RKO (cell line): ENCODE data around the gene MYO1E.
"Not testable (repeated sequence)": the region's sequence is repeated elsewhere in the genome, so short reads cannot be mapped to it uniquely, and the experiment has no call there.

Experiments
- DNase-seq: peaks from one replicate; pipeline ENCODE4 v3.0.0-alpha.2; 2016; ENCODE audit warnings: low spot score

MYO1E gene

GRCh38 chr15:59165726-59166125, 206.9 kb downstream of the MYO1E start:
- no peak for DNase-seq

- DNase-seq: not testable (repeated sequence)
Measured at GRCh38 chr15:59162080-59162479, 210.6 kb downstream of the MYO1E start.

GRCh38 chr15:59160880-59161593, 211.6 kb downstream of the MYO1E start:
- DNase-seq: no peak

GRCh38 chr15:59159210-59159609, 213.5 kb downstream of the MYO1E start:
- DNase-seq: no peak

- no peak for DNase-seq
Measured at GRCh38 chr15:59158701-59159034, 214.0 kb downstream of the MYO1E start.

GRCh38 chr15:59157840-59158700, 214.6 kb downstream of the MYO1E start:
- DNase-seq: no peak

GRCh38 chr15:59157396-59157795, 215.3 kb downstream of the MYO1E start:
- DNase-seq: no peak

- DNase-seq: no peak
Measured at GRCh38 chr15:59155431-59155830, 217.2 kb downstream of the MYO1E start.

GRCh38 chr15:59154243-59154642, 218.4 kb downstream of the MYO1E start:
- no peak for DNase-seq

- DNase-seq: no peak
Measured at GRCh38 chr15:59153466-59153865, 219.2 kb downstream of the MYO1E start.

- no peak for DNase-seq
Measured at GRCh38 chr15:59152694-59153450, 219.8 kb downstream of the MYO1E start.

GRCh38 chr15:59150185-59150584, 222.5 kb downstream of the MYO1E start:
- no peak for DNase-seq

- DNase-seq: no peak
Measured at GRCh38 chr15:59148153-59148833, 224.4 kb downstream of the MYO1E start.

DNA sequence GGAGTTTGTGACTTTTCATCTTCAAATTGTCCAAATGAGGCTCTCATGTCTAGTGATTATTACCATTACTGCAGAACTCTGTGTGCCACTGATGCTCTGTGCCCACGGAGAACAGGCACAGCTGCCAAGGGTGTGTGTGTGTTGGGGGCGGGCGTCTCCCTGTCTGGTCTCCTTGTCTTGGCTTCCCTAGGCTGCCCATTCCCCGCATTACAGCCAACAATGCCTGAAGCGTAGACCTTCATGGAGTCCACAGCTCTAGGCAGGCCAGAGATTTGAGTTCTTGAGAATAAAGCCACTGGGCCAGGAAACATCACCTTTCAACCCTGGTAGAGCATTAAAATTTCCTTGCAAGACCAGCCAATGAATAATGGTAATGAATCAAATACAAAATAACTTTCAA, 225.0 kb downstream of the MYO1E start:
- no peak for DNase-seq

- DNase-seq: peak; percentile 36
Measured at GRCh38 chr15:59144594-59144993, 228.1 kb downstream of the MYO1E start.

DNA sequence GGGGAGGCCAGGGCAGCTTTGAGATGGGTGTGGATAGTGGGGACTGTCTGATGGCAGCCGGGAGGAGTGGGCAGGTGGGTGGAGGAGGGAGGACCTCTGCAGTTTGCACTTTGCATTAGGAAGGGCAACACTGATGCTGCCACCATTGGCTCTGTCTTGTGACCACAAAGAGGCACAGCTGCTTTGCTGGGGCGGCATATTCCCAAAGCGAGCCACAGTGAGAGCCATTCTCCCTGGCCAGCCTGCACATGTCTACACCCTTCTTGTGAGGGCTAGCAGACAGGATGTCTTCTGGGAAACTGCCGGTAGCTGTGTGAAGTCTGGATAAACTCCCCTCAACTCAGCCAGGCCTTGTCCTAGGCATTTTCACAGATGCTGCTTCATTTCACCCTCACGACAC, 229.4 kb downstream of the MYO1E start:
- no peak for DNase-seq

GRCh38 chr15:59140422-59141226, 232.0 kb downstream of the MYO1E start:
- no peak for DNase-seq

- DNase-seq: peak; percentile 8
Measured at GRCh38 chr15:59138243-59138642, 234.4 kb downstream of the MYO1E start.

- no peak for DNase-seq
Measured at GRCh38 chr15:59137566-59137965, 235.1 kb downstream of the MYO1E start.

GRCh38 chr15:59133929-59134427, 238.7 kb downstream of the MYO1E start:
- no peak for DNase-seq

- no peak for DNase-seq
Measured at GRCh38 chr15:59131969-59132562, 240.6 kb downstream of the MYO1E start.
